Stimulated activated CD8-positive, alpha-beta memory T cell treated with anti-CD3 and anti-CD28 coated beads, Interleukin-7, amount 100 ng/mL, for 4 hours (primary cell): Measurements from ENCODE around the gene MMP11.

ENCODE experiments used
- DNase-seq, 2 donors: peaks; one replicate each; pipeline ENCODE4 v3.0.0-alpha.2; 2020; ENCODE audit warnings: low read depth in 2 of 2

Gene MMP11

GRCh38 chr22:23828800-23829680, 56.4 kb downstream of the MMP11 start:
- no peak for DNase-seq

- no peak for DNase-seq
Observed at GRCh38 chr22:23829845-23830372, 57.3 kb downstream of the MMP11 start.

GRCh38 chr22:23831261-23831660, 58.6 kb downstream of the MMP11 start:
- DNase-seq, result no peak

GRCh38 chr22:23831781-23832180, 59.1 kb downstream of the MMP11 start:
- DNase-seq, result no peak

- DNase-seq, result no peak
Observed at GRCh38 chr22:23832226-23833016, 59.8 kb downstream of the MMP11 start.

GRCh38 chr22:23833017-23833751, 60.5 kb downstream of the MMP11 start:
- DNase-seq, result no peak
